HL-60/S4 treated with phorbol 12-myristate 13-acetate at 8.2 ng/mL for 4 days and 3 days (cell line): ENCODE measurements around the gene SHROOM1.

Experiments
- in situ Hi-C: fragments of 300-500 bp; cut with MboI; formaldehyde crosslinking; loops from 2 replicates; pipeline ENCODE4 v1.15.0; 2022; ENCODE audit warnings: low sequenced_read_pairs

The SHROOM1 gene

GRCh38 chr5:132854301-132854700 is 23.9 kb upstream of the SHROOM1 start:
- in situ Hi-C loops: no loop called here

- in situ Hi-C loops: no loop called here
These were observed 23.3 kb upstream of the SHROOM1 start for GRCh38 chr5:132853790-132854189.

- in situ Hi-C loops: no loop called here
These were observed 22.9 kb upstream of the SHROOM1 start for GRCh38 chr5:132853323-132853722.

GRCh38 chr5:132850066-132850465 is 19.6 kb upstream of the SHROOM1 start:
- in situ Hi-C loops: no loop called here

- in situ Hi-C loops: loop anchor here (25.0 kb wide), 1 partner anchor 462 kb away; no protein-coding TSS in a partner anchor
These were observed 18.9 kb upstream of the SHROOM1 start for GRCh38 chr5:132849347-132849746.

- in situ Hi-C loops: loop anchor here (25.0 kb wide), 1 partner anchor 461 kb away; no protein-coding TSS in a partner anchor
These were observed 17.8 kb upstream of the SHROOM1 start for GRCh38 chr5:132848270-132848669.

GRCh38 chr5:132841305-132841704 is 10.9 kb upstream of the SHROOM1 start:
- in situ Hi-C loops: loop anchor here (25.0 kb wide), 1 partner anchor 454 kb away; no protein-coding TSS in a partner anchor

GRCh38 chr5:132840896-132841295 is 10.4 kb upstream of the SHROOM1 start:
- in situ Hi-C loops: loop anchor here (25.0 kb wide), 1 partner anchor 454 kb away; no protein-coding TSS in a partner anchor

GRCh38 chr5:132840313-132840712 is 9.9 kb upstream of the SHROOM1 start:
- in situ Hi-C loops: loop anchor here (25.0 kb wide), 1 partner anchor 453 kb away; no protein-coding TSS in a partner anchor

GRCh38 chr5:132839426-132840301 is 9.2 kb upstream of the SHROOM1 start:
- in situ Hi-C loops: loop anchor here (25.0 kb wide), 1 partner anchor 452 kb away; no protein-coding TSS in a partner anchor

GRCh38 chr5:132838516-132839282 is 8.3 kb upstream of the SHROOM1 start:
- in situ Hi-C loops: loop anchor here (25.0 kb wide), 1 partner anchor 451 kb away; no protein-coding TSS in a partner anchor

- in situ Hi-C loops: loop anchor here (25.0 kb wide), 1 partner anchor 451 kb away; no protein-coding TSS in a partner anchor
These were observed 7.4 kb upstream of the SHROOM1 start for GRCh38 chr5:132837868-132838267.

- in situ Hi-C loops: loop anchor here (25.0 kb wide), 1 partner anchor 450 kb away; no protein-coding TSS in a partner anchor
These were observed 6.4 kb upstream of the SHROOM1 start for GRCh38 chr5:132836852-132837251.

- in situ Hi-C loops: loop anchor here (25.0 kb wide), 1 partner anchor 447 kb away; no protein-coding TSS in a partner anchor
These were observed 3.6 kb upstream of the SHROOM1 start for GRCh38 chr5:132834057-132834456.

GRCh38 chr5:132832612-132833011 is 2.2 kb upstream of the SHROOM1 start:
- in situ Hi-C loops: loop anchor here (25.0 kb wide), 1 partner anchor 445 kb away; no protein-coding TSS in a partner anchor

GRCh38 chr5:132831095-132831860 is 831 bp upstream of the SHROOM1 start:
- in situ Hi-C loops: loop anchor here (25.0 kb wide), 1 partner anchor 444 kb away; no protein-coding TSS in a partner anchor

GRCh38 chr5:132829742-132830435 is 558 bp downstream of the SHROOM1 start:
- in situ Hi-C loops: loop anchor here (25.0 kb wide), 1 partner anchor 443 kb away; no protein-coding TSS in a partner anchor

- in situ Hi-C loops: loop anchor here (25.0 kb wide), 1 partner anchor 442 kb away; no protein-coding TSS in a partner anchor
These were observed 1.5 kb downstream of the SHROOM1 start for GRCh38 chr5:132828846-132829494.
